Astrocyte (in vitro differentiated cells and primary cell): ENCODE results near the gene CTSW.

Source experiments
- CTCF ChIP-seq: IDR thresholded peaks from 2 replicates; pipeline ENCODE4 v1.5.1; 2011; ENCODE audit warnings: low read depth, mild to moderate bottlenecking, inconsistent platforms, low read length, moderate library complexity; ENCODE audit not compliant: insufficient read depth
- EZH2 ChIP-seq: IDR thresholded peaks from 2 replicates; pipeline ENCODE4 v1.6.1; 2012; ENCODE audit warnings: mild to moderate bottlenecking, low read length, inconsistent platforms; ENCODE audit not compliant: insufficient read depth

GRCh38 chr11:65883786-65884715, 4.4 kb downstream of the CTSW start:
- TF ChIP-seq EZH2 (no peak), CTCF (no peak)
